Left forelimb (tissue), 1 donor: ENCODE data around the gene PSPN.

ENCODE experiments used
- DNase-seq: peaks from one replicate; pipeline ENCODE4 v3.0.0-alpha.2; 2018; ENCODE audit warnings: low spot score

The PSPN gene

GRCh38 chr19:6375411-6376010 is at the start of gene PSPN:
Gene PSPN, minus strand, starts transcription at chr19:6375933. Its CDS starts 84 bp downstream, at chr19:6375849.
- no peak for DNase-seq

- peak; percentile 99 for DNase-seq
Observed at GRCh38 chr19:6424939-6425731, 49.4 kb upstream of the PSPN start.

- no peak for DNase-seq
Observed at GRCh38 chr19:6424195-6424938, 48.6 kb upstream of the PSPN start, which contains the start of gene KHSRP. Gene KHSRP, minus strand, starts transcription at chr19:6424811. Its CDS starts 110 bp downstream, at chr19:6424701.

- no peak for DNase-seq
Observed at GRCh38 chr19:6423499-6424194, 47.9 kb upstream of the PSPN start.

GRCh38 chr19:6421075-6422014 is 45.6 kb upstream of the PSPN start:
- no peak for DNase-seq

GRCh38 chr19:6418562-6418932 is 42.8 kb upstream of the PSPN start:
- DNase-seq: no peak

- DNase-seq: no peak
Observed at GRCh38 chr19:6417713-6418561, 42.2 kb upstream of the PSPN start.

GRCh38 chr19:6416658-6417405 is 41.1 kb upstream of the PSPN start:
- DNase-seq: no peak

- DNase-seq: no peak
Observed at GRCh38 chr19:6415591-6416190, 40.0 kb upstream of the PSPN start.

- DNase-seq: no peak
Observed at GRCh38 chr19:6414793-6415590, 39.3 kb upstream of the PSPN start.

- DNase-seq: no peak
Observed at GRCh38 chr19:6413721-6414643, 38.2 kb upstream of the PSPN start.

GRCh38 chr19:6413291-6413690 is 37.6 kb upstream of the PSPN start:
- DNase-seq: no peak

GRCh38 chr19:6412447-6413091 is 36.8 kb upstream of the PSPN start:
- no peak for DNase-seq

GRCh38 chr19:6412061-6412446 is 36.3 kb upstream of the PSPN start:
- DNase-seq: no peak

- DNase-seq: no peak
Observed at GRCh38 chr19:6409346-6409745, 33.6 kb upstream of the PSPN start.

- DNase-seq: no peak
Observed at GRCh38 chr19:6406401-6406800, 30.7 kb upstream of the PSPN start.
